Mononuclear cell (primary cell): ENCODE results near the gene PRPH2. TPM values are rescaled to one million over a fixed set of nuclear protein-coding genes. Genes with fewer than 3 reads are reported as not detected.
"Not testable (repeated sequence)": the region's sequence is repeated elsewhere in the genome, so short reads cannot be mapped to it uniquely, and the experiment has no call there.

ENCODE experiments used
- H3K27me3 ChIP-seq: 2 replicates; pipeline ENCODE4 v1.6.0; 2011; ENCODE audit warnings: low read length, control low read depth; ENCODE audit not compliant: insufficient read depth
- H3K4me1 ChIP-seq: 2 replicates; pipeline ENCODE4 v1.5.1; 2011; ENCODE audit warnings: mild to moderate bottlenecking, low read length, control low read depth; ENCODE audit not compliant: insufficient read depth
- H3K4me3 ChIP-seq: 2 replicates; pipeline ENCODE4 v1.5.1; 2011; ENCODE audit warnings: mild to moderate bottlenecking, low read length, moderate library complexity
- H3K9me3 ChIP-seq: 2 replicates; pipeline ENCODE4 v1.5.1; 2011; ENCODE audit warnings: low read depth, mild to moderate bottlenecking, control low read depth, low read length
- total RNA-seq: library from RNA; depleted of rRNA; stranded (reverse); fragments of >200 nt; gene quantifications from one replicate; pipeline ENCODE4 v1.2.3, GENCODE V29; 2012

The PRPH2 gene
- total RNA-seq, 1 donor = not detected

- Histone ChIP-seq H3K9me3 (no peaks in the 10 kb centered on the region), H3K4me1 (peaks cover 15% of the 10 kb centered on the region), H3K4me3 (no peak overlapping the region), H3K27me3 (no peaks in the 10 kb centered on the region)
These were observed 2.4 kb upstream of the PRPH2 start for GRCh38 chr6:42724825-42725224.

GRCh38 chr6:42720739-42721138 lies 1.7 kb downstream of the PRPH2 start:
- H3K27me3 ChIP-seq = no peaks in the 10 kb centered on the region
- H3K9me3 ChIP-seq = no peaks in the 10 kb centered on the region
- H3K4me3 ChIP-seq = no peak overlapping the region
- no peaks in the 10 kb centered on the region for H3K4me1 ChIP-seq

GRCh38 chr6:42715871-42716270 lies 6.5 kb downstream of the PRPH2 start:
- Histone ChIP-seq H3K9me3 (no peaks in the 10 kb centered on the region), H3K4me1 (no peaks in the 10 kb centered on the region), H3K27me3 (no peaks in the 10 kb centered on the region), H3K4me3 (no peak overlapping the region)

GRCh38 chr6:42714098-42714761 lies 8.2 kb downstream of the PRPH2 start:
- H3K27me3 ChIP-seq = no peaks in the 10 kb centered on the region
- H3K9me3 ChIP-seq = no peaks in the 10 kb centered on the region
- no peak overlapping the region for H3K4me3 ChIP-seq
- H3K4me1 ChIP-seq = no peaks in the 10 kb centered on the region

GRCh38 chr6:42711930-42712329 lies 10.5 kb downstream of the PRPH2 start:
- no peaks in the 10 kb centered on the region for H3K9me3 ChIP-seq
- no peaks in the 10 kb centered on the region for H3K27me3 ChIP-seq
- no peaks in the 10 kb centered on the region for H3K4me1 ChIP-seq

GRCh38 chr6:42710316-42710715 lies 12.1 kb downstream of the PRPH2 start:
- no peak overlapping the region for H3K4me3 ChIP-seq
- no peaks in the 10 kb centered on the region for H3K27me3 ChIP-seq
- H3K4me1 ChIP-seq = no peaks in the 10 kb centered on the region
- H3K9me3 ChIP-seq = no peaks in the 10 kb centered on the region

More at GRCh38 chr6:42711930-42712329, 10.5 kb downstream of the PRPH2 start:
- no peak overlapping the region for H3K4me3 ChIP-seq

GRCh38 chr6:42709871-42710270 lies 12.5 kb downstream of the PRPH2 start:
- H3K4me1 ChIP-seq = no peaks in the 10 kb centered on the region
- H3K9me3 ChIP-seq = no peaks in the 10 kb centered on the region
- H3K4me3 ChIP-seq = no peak overlapping the region
- no peaks in the 10 kb centered on the region for H3K27me3 ChIP-seq

- Histone ChIP-seq H3K4me1 (no peaks in the 10 kb centered on the region), H3K9me3 (no peaks in the 10 kb centered on the region), H3K27me3 (no peaks in the 10 kb centered on the region), H3K4me3 (no peak overlapping the region)
These were observed 14.3 kb downstream of the PRPH2 start for GRCh38 chr6:42708096-42708495.

GRCh38 chr6:42707595-42707994 lies 14.8 kb downstream of the PRPH2 start:
- Histone ChIP-seq H3K9me3 (no peaks in the 10 kb centered on the region), H3K4me1 (no peaks in the 10 kb centered on the region), H3K27me3 (no peaks in the 10 kb centered on the region), H3K4me3 (no peak overlapping the region)

- Histone ChIP-seq H3K4me3 (no peak overlapping the region), H3K4me1 (no peaks in the 10 kb centered on the region), H3K9me3 (no peaks in the 10 kb centered on the region), H3K27me3 (no peaks in the 10 kb centered on the region)
These were observed 17.4 kb downstream of the PRPH2 start for GRCh38 chr6:42704937-42705374.

- Histone ChIP-seq H3K9me3 (no peaks in the 10 kb centered on the region), H3K27me3 (no peaks in the 10 kb centered on the region), H3K4me1 (no peaks in the 10 kb centered on the region), H3K4me3 (no peak overlapping the region)
These were observed 18.0 kb downstream of the PRPH2 start for GRCh38 chr6:42704251-42704936.

GRCh38 chr6:42702786-42703185 lies 19.6 kb downstream of the PRPH2 start:
- H3K27me3 ChIP-seq, H3K4me3 ChIP-seq, H3K4me1 ChIP-seq, H3K9me3 ChIP-seq: not testable (repeated sequence)

GRCh38 chr6:42702200-42702599 lies 20.2 kb downstream of the PRPH2 start:
- Histone ChIP-seq H3K4me1 (no peaks in the 10 kb centered on the region), H3K9me3 (no peaks in the 10 kb centered on the region), H3K27me3 (no peaks in the 10 kb centered on the region), H3K4me3 (no peak overlapping the region)

- no peaks in the 10 kb centered on the region for H3K27me3 ChIP-seq
- no peak overlapping the region for H3K4me3 ChIP-seq
- H3K4me1 ChIP-seq = peaks cover 9% of the 10 kb centered on the region
- no peaks in the 10 kb centered on the region for H3K9me3 ChIP-seq
These were observed 24.2 kb downstream of the PRPH2 start for GRCh38 chr6:42698217-42698616.

GRCh38 chr6:42697268-42697655 lies 25.1 kb downstream of the PRPH2 start:
- H3K27me3 ChIP-seq = no peaks in the 10 kb centered on the region
- H3K4me1 ChIP-seq = peaks cover 9% of the 10 kb centered on the region
- no peak overlapping the region for H3K4me3 ChIP-seq
- H3K9me3 ChIP-seq = no peaks in the 10 kb centered on the region
